ENCODE measurements around the gene PDE6A.

GRCh38 chr5:149966946-149967345 lies 22.4 kb upstream of the PDE6A start:
- no peak for TF ChIP-seq POLR2A (IDR thresholded peaks at IDR 0.05)
- TF ChIP-seq CTCF (IDR thresholded peaks at IDR 0.05), result no peak
